LNCaP clone FGC (cell line): ENCODE measurements around the gene PRDM16.

Source experiments
- DNase-seq: peaks from one replicate; pipeline ENCODE4 v3.0.0-alpha.2; 2011; ENCODE audit warnings: low read depth
- H3K4me3 ChIP-seq: 2 replicates; pipeline ENCODE4 v1.5.1; 2011; ENCODE audit warnings: mild to moderate bottlenecking, low read depth, low read length, control low read depth
- CTCF ChIP-seq: IDR thresholded peaks from 2 replicates; pipeline ENCODE4 v1.5.1; 2012; ENCODE audit warnings: mild to moderate bottlenecking; ENCODE audit not compliant: control insufficient read depth, insufficient read depth; ENCODE audit errors: extremely low read depth

PRDM16 gene

GRCh38 chr1:3336641-3337630 is 267.9 kb downstream of the PRDM16 start:
- no peak overlapping the region for H3K4me3 ChIP-seq
- TF ChIP-seq CTCF, result no peak
- peak; percentile 52 for DNase-seq

GRCh38 chr1:3337798-3338724 is 269.1 kb downstream of the PRDM16 start:
- TF ChIP-seq CTCF, result no peak
- no peak for DNase-seq
- H3K4me3 ChIP-seq, result no peak overlapping the region

GRCh38 chr1:3338725-3339070 is 269.7 kb downstream of the PRDM16 start:
- no peak for TF ChIP-seq CTCF
- DNase-seq, result no peak
- no peak overlapping the region for H3K4me3 ChIP-seq

GRCh38 chr1:3339856-3340255 is 270.9 kb downstream of the PRDM16 start:
- DNase-seq, result no peak
- no peak overlapping the region for H3K4me3 ChIP-seq
- no peak for TF ChIP-seq CTCF

- DNase-seq, result no peak
Measured at GRCh38 chr1:3340548-3341235, 271.7 kb downstream of the PRDM16 start.

More at GRCh38 chr1:3340548-3341235, 271.7 kb downstream of the PRDM16 start:
- TF ChIP-seq CTCF, result no peak
- no peak overlapping the region for H3K4me3 ChIP-seq
